ENCODE results near the gene EHMT1. TPM values are rescaled to one million over a fixed set of nuclear protein-coding genes. Genes with fewer than 3 reads are reported as not detected.

Gene EHMT1
- total RNA-seq, 4 donors from 2014 or later = 96.4 to 136 (median 118) TPM

DNA sequence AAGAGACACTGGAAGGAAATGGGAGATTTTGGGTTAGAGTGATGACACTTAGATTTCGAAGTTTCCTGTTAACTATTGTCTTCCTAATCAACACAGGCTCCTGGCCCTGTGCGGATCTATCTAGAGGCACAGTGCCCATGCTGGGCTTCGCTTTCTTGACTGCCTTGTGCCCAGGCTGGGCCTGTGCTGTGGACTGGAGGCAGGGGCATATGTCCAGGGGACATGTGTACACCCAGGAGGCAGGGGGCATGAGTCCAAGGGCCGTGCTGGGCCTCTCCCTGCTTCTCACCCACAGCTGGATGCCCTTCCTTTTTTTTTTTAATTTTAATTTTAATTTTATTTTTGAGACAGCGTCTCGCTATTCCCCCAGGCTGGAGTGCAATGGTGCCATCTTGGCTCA lies 37.6 kb downstream of the EHMT1 start:
- no peaks in the 10 kb centered on the region for H3K27me3 ChIP-seq
- 96 to 97% methylated on average over 6 of the region's 6 CpGs for WGBS, 2 donors
- no peaks in the 10 kb centered on the region for H3K9me3 ChIP-seq
- no peak overlapping the region for H3K27ac ChIP-seq
- peaks cover 0 to 38% (median 0%) of the 10 kb centered on the region in 3 donors for H3K36me3 ChIP-seq
- TF ChIP-seq CTCF (IDR thresholded peaks at IDR 0.05) (no peak), EP300 (IDR thresholded peaks at IDR 0.05) (no peak), POLR2A (IDR thresholded peaks at IDR 0.05) (no peak)
- peaks cover 0 to 5% (median 0%) of the 10 kb centered on the region in 4 donors for H3K4me1 ChIP-seq
- DNase-seq (ENCODE audit: low spot score in 2 of 2) = no peak
- H3K4me3 ChIP-seq = no peak overlapping the region

DNA sequence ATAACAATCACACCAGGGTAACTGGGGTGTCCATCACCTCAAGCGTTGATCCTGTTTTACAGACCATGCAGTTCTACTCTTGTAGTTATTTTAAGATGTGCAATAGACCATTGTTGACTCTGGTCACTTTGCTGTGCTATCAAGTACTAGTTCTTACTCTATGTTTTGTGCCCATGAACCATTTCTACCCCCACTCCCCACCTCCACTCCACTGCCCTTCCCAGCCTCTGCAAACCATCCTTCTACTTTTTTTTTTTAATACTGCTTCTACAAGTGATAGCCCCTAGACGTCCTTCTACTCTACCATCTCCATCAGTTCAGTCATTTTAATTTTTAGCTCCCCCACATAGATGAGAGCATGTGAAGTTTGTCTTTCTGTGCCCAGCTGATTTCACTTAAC lies 38.8 kb downstream of the EHMT1 start:
- Histone ChIP-seq H3K4me1 (peaks cover 0 to 5% (median 0%) of the 10 kb centered on the region in 4 donors), H3K36me3 (peaks cover 0 to 26% (median 0%) of the 10 kb centered on the region in 3 donors), H3K4me3 (no peak overlapping the region), H3K9me3 (no peaks in the 10 kb centered on the region), H3K27me3 (no peaks in the 10 kb centered on the region), H3K27ac (no peak overlapping the region)
- no peak for DNase-seq (ENCODE audit: low spot score in 2 of 2)
- WGBS, 2 donors = 80 to 87% methylated on average over 2 of the region's 2 CpGs
- TF ChIP-seq POLR2A (IDR thresholded peaks at IDR 0.05) = no peak
- no peak for TF ChIP-seq CTCF (IDR thresholded peaks at IDR 0.05)
- TF ChIP-seq EP300 (IDR thresholded peaks at IDR 0.05) = no peak

GRCh38 chr9:137658781-137659180 lies 40.0 kb downstream of the EHMT1 start:
- Histone ChIP-seq H3K36me3 (peaks cover 0 to 14% (median 0%) of the 10 kb centered on the region in 3 donors), H3K27me3 (no peaks in the 10 kb centered on the region), H3K4me1 (peaks cover 0 to 16% (median under 1%) of the 10 kb centered on the region in 4 donors), H3K4me3 (no peak overlapping the region), H3K9me3 (no peaks in the 10 kb centered on the region), H3K27ac (no peak overlapping the region)
- 73 to 82% methylated on average over 2 of the region's 2 CpGs for WGBS, 2 donors
- TF ChIP-seq EP300 (IDR thresholded peaks at IDR 0.05) (no peak), CTCF (IDR thresholded peaks at IDR 0.05) (no peak), POLR2A (IDR thresholded peaks at IDR 0.05) (no peak)
- DNase-seq (ENCODE audit: low spot score in 2 of 2) = no peak

GRCh38 chr9:137660144-137660543 lies 41.3 kb downstream of the EHMT1 start:
- H3K27ac ChIP-seq = no peak overlapping the region
- no peaks in the 10 kb centered on the region for H3K27me3 ChIP-seq
- 50 to 61% methylated on average over 4 of the region's 4 CpGs for WGBS, 2 donors
- H3K36me3 ChIP-seq = peaks cover 0 to 5% (median 0%) of the 10 kb centered on the region in 3 donors
- no peaks in the 10 kb centered on the region for H3K9me3 ChIP-seq
- no peak for TF ChIP-seq EP300 (IDR thresholded peaks at IDR 0.05)
- TF ChIP-seq CTCF (IDR thresholded peaks at IDR 0.05) = no peak
- no peak for TF ChIP-seq POLR2A (IDR thresholded peaks at IDR 0.05)
- DNase-seq (ENCODE audit: low spot score in 2 of 2) = no peak
- H3K4me3 ChIP-seq = no peak overlapping the region
- H3K4me1 ChIP-seq = peaks cover 0 to 30% (median 8%) of the 10 kb centered on the region in 4 donors

DNA sequence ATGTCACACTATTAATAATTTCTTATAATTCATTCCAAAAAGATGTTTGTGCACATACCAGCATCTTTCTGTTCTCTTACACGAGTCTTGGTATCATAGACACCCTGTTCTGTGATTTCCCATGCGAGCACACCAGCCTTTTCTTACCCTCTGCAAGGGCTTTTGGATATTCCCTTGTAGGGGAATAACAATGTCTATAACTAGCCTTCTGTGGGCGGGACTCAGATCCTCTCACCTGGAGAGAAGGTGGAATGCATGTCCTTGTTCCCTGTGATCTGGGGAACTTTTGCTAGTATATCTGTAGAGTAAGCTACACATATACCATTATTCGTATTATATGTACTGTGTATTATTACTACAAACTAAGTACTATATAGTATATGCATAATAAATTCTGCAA lies 44.8 kb downstream of the EHMT1 start:
- Histone ChIP-seq H3K36me3 (no peaks in the 10 kb centered on the region), H3K9me3 (no peaks in the 10 kb centered on the region), H3K4me1 (peaks cover 0 to 63% (median 27%) of the 10 kb centered on the region in 4 donors), H3K27ac (no peak overlapping the region), H3K4me3 (no peak overlapping the region), H3K27me3 (no peaks in the 10 kb centered on the region)
- DNase-seq (ENCODE audit: low spot score in 2 of 2) = no peak
- 92 to 94% methylated on average over 4 of the region's 4 CpGs for WGBS, 2 donors
- no peak for TF ChIP-seq EP300 (IDR thresholded peaks at IDR 0.05)
- TF ChIP-seq CTCF (IDR thresholded peaks at IDR 0.05) = no peak
- no peak for TF ChIP-seq POLR2A (IDR thresholded peaks at IDR 0.05)
